ENCODE data around the gene IFNA5.

IFNA5 gene

DNA sequence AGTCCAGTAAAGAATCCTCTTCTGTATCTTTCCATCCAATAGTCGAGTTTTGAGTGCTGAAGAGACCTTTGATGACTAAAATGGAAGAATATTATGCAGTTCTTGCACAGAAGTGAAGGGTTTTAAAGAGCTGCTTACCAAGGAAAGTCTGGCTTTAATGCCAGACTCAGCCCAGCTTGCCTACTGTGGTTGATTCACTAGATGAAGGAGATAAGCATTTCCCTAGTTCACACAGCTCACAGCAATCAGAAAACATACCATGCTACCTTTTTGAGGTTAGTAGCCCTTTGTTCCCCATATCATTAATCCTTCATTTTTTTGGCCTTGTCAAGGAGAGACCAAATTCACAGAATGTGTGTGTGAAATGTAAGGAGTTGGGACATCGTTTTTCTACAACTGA lies 15.3 kb downstream of the IFNA5 start:
- no peak for DNase-seq

GRCh38 chr9:21287280-21287679 lies 17.8 kb downstream of the IFNA5 start:
- no peak for DNase-seq

DNA sequence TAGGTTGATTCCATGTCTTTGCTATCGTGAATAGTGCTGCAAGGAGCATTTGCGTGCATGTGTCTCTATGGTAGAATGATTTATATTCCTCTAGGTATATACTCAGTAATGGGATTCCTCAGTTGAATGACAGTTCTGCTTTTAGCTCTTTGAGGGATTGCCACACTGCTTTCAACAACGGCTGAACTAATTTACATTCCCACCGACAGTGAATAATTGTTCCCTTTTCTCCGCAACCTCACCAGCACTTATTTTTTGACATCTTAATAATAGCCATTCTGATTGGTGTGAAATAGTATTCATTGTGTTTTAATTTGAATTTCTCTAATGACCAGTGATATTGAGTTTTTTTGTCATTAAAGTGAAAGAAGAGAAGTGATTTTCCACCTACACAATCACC lies 18.5 kb downstream of the IFNA5 start:
- DNase-seq: no peak

DNA sequence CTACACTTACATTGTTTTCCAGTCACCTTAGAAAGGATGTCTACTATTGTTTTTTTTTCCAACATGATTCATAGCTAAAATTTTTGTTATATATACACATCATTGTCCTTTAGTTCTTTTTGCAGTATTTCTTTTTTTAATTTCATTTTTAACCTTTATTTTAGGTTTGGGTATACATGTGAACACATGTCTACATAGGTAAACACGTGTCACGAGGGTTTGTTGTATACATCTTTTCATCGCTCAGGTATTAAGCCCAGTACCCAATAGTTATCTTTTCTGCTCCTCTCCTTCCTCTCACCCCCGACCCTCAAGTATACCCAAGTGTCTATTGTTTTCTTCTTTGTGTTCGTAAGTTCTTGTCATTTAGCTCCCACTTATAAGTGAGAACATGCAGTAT lies 19.0 kb downstream of the IFNA5 start:
- no peak for DNase-seq

DNA sequence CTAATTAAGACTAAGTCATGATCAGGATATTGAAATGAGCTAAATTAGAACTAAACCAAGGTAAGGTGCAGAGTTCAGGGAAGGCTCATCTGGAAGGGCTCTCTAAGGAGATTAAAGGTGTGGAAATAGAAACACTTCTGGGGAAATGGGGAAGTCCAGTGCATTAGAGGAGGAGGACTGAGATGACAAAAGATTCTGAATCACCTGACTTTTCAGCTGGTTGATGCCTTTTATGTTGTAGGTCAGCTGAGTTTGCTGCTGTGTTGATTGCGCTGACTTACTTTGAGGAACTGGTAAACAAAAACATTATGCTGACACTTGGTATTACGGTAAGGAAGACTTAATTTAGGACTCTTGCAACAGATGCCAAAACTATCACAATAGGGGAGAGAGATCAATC lies 23.8 kb downstream of the IFNA5 start:
- DNase-seq: no peak

DNA sequence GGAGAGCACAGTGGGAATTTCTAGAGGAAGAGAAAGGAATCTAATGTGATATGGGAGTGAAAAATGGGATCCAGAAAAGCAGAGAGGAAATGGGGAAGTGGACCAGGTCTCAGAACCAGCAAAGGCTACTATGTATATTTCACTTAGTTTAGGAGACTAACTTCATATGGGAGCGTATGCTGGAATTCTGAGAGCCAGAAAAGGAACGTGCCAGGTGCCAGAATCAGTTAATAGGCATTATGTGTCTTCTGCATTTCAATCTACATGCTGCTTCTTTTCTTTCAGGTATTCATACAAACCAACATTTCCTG lies 36.8 kb downstream of the IFNA5 start:
- no peak for DNase-seq

DNA sequence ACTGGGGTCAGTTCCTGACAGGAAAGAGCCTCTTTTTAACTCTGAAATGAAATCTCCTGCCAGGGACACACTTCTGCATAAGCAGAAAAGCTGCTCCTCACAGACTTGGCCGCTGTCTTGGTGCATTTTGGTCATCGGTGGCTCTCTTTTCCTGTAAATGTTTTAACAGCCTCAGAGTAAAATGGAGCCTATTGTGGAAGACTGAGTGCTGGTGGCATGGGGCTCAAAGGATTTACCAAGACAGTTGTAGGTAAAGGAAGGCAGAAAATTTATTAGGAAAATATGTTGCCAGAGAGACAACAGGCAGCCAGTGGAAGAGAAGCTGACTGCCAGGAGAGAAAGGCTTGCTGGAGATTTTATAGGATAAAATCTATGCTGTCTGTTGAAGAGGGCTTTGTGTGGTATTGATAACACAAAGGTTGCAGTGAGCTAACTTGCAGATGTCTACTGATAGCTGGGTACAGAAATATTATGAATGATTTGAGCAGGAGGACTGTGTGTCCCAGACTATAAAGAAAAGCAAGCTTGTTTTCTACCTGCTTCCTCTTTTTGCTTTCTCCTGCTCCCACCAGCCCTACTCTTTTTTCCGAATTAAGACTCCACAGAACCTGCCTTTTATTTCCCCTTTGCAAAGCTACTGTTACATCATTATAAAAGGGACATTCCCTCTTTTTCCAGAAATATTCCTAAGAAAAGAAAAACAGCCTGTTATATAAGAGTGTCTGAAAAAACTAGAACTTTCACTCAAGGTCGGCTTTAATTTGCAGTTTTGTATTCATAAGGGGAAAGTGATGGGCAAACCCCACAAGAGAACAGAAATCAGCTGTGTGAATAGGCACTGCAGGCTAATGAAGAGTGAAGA lies 37.4 kb downstream of the IFNA5 start:
- DNase-seq: no peak

DNA sequence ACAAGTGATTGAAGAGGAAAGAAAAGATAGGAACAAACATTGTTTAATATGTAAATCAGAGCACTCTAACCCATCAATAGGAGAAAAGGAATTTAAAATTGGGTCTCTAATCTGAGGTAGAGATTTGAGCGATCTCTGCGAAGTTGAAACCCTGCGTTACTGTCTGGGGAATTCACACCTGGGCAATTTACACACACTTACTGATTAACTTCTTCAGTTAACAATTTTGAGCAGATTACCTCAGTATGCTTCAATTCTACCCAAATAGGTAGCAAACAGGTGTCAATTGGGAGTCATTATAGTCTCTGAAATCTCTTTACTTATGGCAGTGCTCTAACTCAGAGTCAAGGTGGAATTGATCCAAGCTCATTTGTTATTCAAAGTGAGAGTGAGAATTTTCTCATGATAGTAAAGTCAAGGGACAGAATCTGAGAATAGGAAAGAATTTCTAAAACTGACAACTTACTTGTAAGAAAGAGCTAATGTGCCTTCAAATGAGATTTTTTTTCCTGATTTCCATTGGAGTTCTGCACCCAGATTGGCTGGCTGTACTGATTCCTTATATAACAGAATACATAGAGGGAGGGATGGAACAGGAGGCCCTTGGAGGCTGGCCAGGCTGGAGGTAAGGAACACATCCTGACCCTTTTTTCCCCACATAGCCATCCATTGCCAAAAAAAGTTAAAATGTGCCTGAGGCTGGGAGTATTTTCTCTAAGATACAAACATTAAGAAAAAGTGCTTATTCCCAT lies 38.2 kb downstream of the IFNA5 start:
- no peak for DNase-seq

DNA sequence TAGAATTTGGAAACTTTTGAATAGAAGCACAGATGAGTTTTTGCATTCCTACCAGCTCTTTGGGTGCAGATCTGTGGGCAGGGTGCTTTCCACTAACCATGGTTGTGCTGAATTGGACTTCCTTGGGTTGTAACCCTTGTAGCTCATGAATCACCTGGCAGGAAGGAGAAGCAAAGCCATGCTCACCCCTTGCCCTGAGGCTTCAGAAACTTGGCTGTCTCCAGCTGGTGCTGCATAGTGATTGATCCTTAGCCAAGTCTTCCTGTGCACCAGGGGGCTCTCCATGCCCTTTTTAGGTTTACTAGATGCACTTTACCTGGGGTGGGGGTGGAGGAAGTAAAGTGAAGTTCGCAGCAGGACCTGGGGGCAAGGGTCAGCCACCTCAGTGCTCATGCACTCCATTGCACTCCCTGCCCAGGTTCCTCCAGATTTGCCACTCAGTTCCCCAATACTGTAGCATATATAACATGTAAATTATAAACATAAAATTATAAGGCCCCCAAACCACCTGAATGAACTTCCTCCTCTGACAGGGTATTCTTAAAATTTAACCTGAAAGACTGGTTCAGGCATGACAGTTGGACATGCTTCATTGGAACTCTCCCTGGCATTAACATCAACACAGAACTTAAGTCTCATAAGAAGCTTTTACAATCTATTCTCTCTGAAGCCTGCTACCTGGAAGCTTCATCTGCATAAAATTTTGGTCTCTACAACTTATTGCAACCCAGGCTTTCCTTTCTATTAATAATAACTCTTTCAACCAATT lies 39.5 kb downstream of the IFNA5 start:
- DNase-seq: no peak

GRCh38 chr9:21255538-21256212 lies 49.4 kb downstream of the IFNA5 start:
- no peak for DNase-seq
